WTC11 (cell line): Measurements from ENCODE around the gene GABRG3. TPM values are rescaled to one million over a fixed set of nuclear protein-coding genes. Genes with fewer than 3 reads are reported as not detected.

Experiments
- ATAC-seq: fragments of 200-7000 bp; cut with Tn5 transposase; 2 replicates; pipeline ENCODE4 v1.10.0; 2021; ENCODE audit warnings: mild to moderate bottlenecking, moderate library complexity
- CTCF ChIA-PET: fragments of 300-600 bp; sonication (Branson Sonifier 250); formaldehyde crosslinking; loops from one replicate; lab custom pipeline; 2021; ENCODE audit warnings: antibody characterized with exemption; lab: Charles Lee
- POLR2A ChIA-PET: fragments of 350-600 bp; sonication (Branson Sonifier 250); formaldehyde crosslinking; loops from one replicate; lab custom pipeline; 2021; ENCODE audit warnings: antibody characterized with exemption; lab: Charles Lee
- DNase-seq: peaks from one replicate; pipeline ENCODE4 v3.0.0; 2021; ENCODE audit warnings: low spot score
- H3K27ac Mint-ChIP-seq: 2 replicates; pipeline ENCODE4 v1.8.0; 2021; ENCODE audit warnings: mixed read lengths
- H3K27me3 Mint-ChIP-seq: 2 replicates; pipeline ENCODE4 v1.8.0; 2021; ENCODE audit warnings: low read depth, mild to moderate bottlenecking, moderate library complexity, mixed read lengths
- H3K36me3 Mint-ChIP-seq: 2 replicates; pipeline ENCODE4 v1.8.0; 2021; ENCODE audit warnings: mixed read lengths
- H3K4me1 Mint-ChIP-seq: 2 replicates; pipeline ENCODE4 v1.8.0; 2022; ENCODE audit warnings: mixed read lengths
- H3K4me3 Mint-ChIP-seq: 2 replicates; pipeline ENCODE4 v1.8.0; 2021; ENCODE audit warnings: mild to moderate bottlenecking, moderate library complexity, mixed read lengths
- H3K9me3 Mint-ChIP-seq: 2 replicates; pipeline ENCODE4 v1.8.0; 2021; ENCODE audit warnings: mixed read lengths
- CBFB ChIP-seq: sonication (generic); formaldehyde crosslinking; IDR thresholded peaks from 2 replicates; pipeline ENCODE4 v1.8.1; 2022; ENCODE audit warnings: mild to moderate bottlenecking, low read depth, missing genetic modification reagents
- CTCF ChIP-seq: fragments of 200-600 bp; IDR thresholded peaks from 2 replicates; pipeline ENCODE4 v1.8.0; 2022; ENCODE audit warnings: antibody characterized with exemption
- FOXJ3 ChIP-seq: sonication (generic); formaldehyde crosslinking; IDR thresholded peaks from 2 replicates; pipeline ENCODE4 v1.9.0; 2021; ENCODE audit warnings: missing genetic modification reagents, mild to moderate bottlenecking, borderline replicate concordance
- FOXP1 ChIP-seq: sonication (generic); formaldehyde crosslinking; IDR thresholded peaks from 2 replicates; pipeline ENCODE4 v1.8.0; 2022; ENCODE audit warnings: missing genetic modification reagents, mild to moderate bottlenecking, moderate library complexity, borderline replicate concordance
- FOXP4 ChIP-seq: sonication (generic); formaldehyde crosslinking; IDR thresholded peaks from 2 replicates; pipeline ENCODE4 v1.8.0; 2022; ENCODE audit warnings: mild to moderate bottlenecking, missing genetic modification reagents
- GABPB1 ChIP-seq: sonication (generic); formaldehyde crosslinking; IDR thresholded peaks from 2 replicates; pipeline ENCODE4 v1.8.1; 2023; ENCODE audit warnings: mild to moderate bottlenecking, missing genetic modification reagents
- GRHL2 ChIP-seq: fragments of 250-450 bp; sonication (Bioruptor Pico); IDR thresholded peaks from 2 replicates; pipeline ENCODE4 v1.8.0; 2022; ENCODE audit warnings: mild to moderate bottlenecking, moderate library complexity; ENCODE audit not compliant: insufficient replicate concordance, severe bottlenecking
- JAZF1 ChIP-seq: fragments of 250-450 bp; sonication (Bioruptor Pico); IDR thresholded peaks from 2 replicates; pipeline ENCODE4 v1.9.0; 2021; ENCODE audit warnings: moderate library complexity, mild to moderate bottlenecking, inconsistent platforms
- OVOL2 ChIP-seq: fragments of 250-450 bp; sonication (Bioruptor Pico); IDR thresholded peaks from 2 replicates; pipeline ENCODE4 v1.9.0; 2021; ENCODE audit warnings: mild to moderate bottlenecking, borderline replicate concordance
- PRDM15 ChIP-seq: sonication (generic); formaldehyde crosslinking; IDR thresholded peaks from 2 replicates; pipeline ENCODE4 v1.8.0; 2022; ENCODE audit warnings: missing genetic modification reagents
- PRRX2 ChIP-seq: fragments of 250-450 bp; sonication (Bioruptor Pico); IDR thresholded peaks from 2 replicates; pipeline ENCODE4 v1.8.0; 2021; ENCODE audit warnings: mild to moderate bottlenecking
- RORB ChIP-seq: fragments of 250-450 bp; sonication (Bioruptor Pico); IDR thresholded peaks from 2 replicates; pipeline ENCODE4 v1.9.0; 2021; ENCODE audit warnings: mild to moderate bottlenecking
- SP1 ChIP-seq: sonication (generic); formaldehyde crosslinking; conservative IDR thresholded peaks from 2 replicates; pipeline ENCODE4 v1.8.1; 2022; ENCODE audit warnings: missing genetic modification reagents
- TCF7 ChIP-seq: sonication (generic); formaldehyde crosslinking; IDR thresholded peaks from 2 replicates; pipeline ENCODE4 v1.8.0; 2022; ENCODE audit warnings: mild to moderate bottlenecking, low read depth, missing genetic modification reagents, moderate library complexity
- TEAD4 ChIP-seq: sonication (generic); formaldehyde crosslinking; IDR thresholded peaks from 2 replicates; pipeline ENCODE4 v1.8.0; 2022; ENCODE audit warnings: mild to moderate bottlenecking, missing genetic modification reagents
- USF1 ChIP-seq: sonication (generic); formaldehyde crosslinking; IDR thresholded peaks from 2 replicates; pipeline ENCODE4 v1.8.0; 2022; ENCODE audit warnings: mild to moderate bottlenecking, missing genetic modification reagents
- ZBTB21 ChIP-seq: sonication (generic); formaldehyde crosslinking; IDR thresholded peaks from 2 replicates; pipeline ENCODE4 v1.8.1; 2023; ENCODE audit warnings: mild to moderate bottlenecking, missing genetic modification reagents, borderline replicate concordance
- ZBTB43 ChIP-seq: sonication (generic); formaldehyde crosslinking; IDR thresholded peaks from 2 replicates; pipeline ENCODE4 v1.8.1; 2023; ENCODE audit warnings: mild to moderate bottlenecking, missing genetic modification reagents
- ZNF121 ChIP-seq: sonication (generic); formaldehyde crosslinking; IDR thresholded peaks from 2 replicates; pipeline ENCODE4 v1.8.0; 2023; ENCODE audit warnings: missing genetic modification reagents
- total RNA-seq: library from RNA; stranded (reverse); gene quantifications from 3 replicates; pipeline ENCODE4 v1.2.3, GENCODE V29; 2021

GABRG3 gene
- total RNA-seq, 1 experiment from 2014 or later, result 0.72 TPM

- peaks cover 3% of the 10 kb centered on the region; the same call in 1 of the 2 replicates for H3K4me1 Mint-ChIP-seq
- H3K27me3 Mint-ChIP-seq, result peaks cover 2% of the 10 kb centered on the region; the same call in 1 of the 2 replicates
- ATAC-seq, result no peak
- ChIA-PET CTCF (interaction anchor here (0.7 kb wide), 1 partner anchor 137 kb away, joined by 3 read pairs; no protein-coding TSS in a partner anchor), POLR2A (interaction anchor here (0.7 kb wide), 1 partner anchor 423 kb away, joined by 3 read pairs; no protein-coding TSS in a partner anchor)
- H3K9me3 Mint-ChIP-seq, result peaks cover 24% of the 10 kb centered on the region
- peaks cover 27% of the 10 kb centered on the region for H3K36me3 Mint-ChIP-seq
- no peak overlapping the region for H3K4me3 Mint-ChIP-seq
- no peak overlapping the region for H3K27ac Mint-ChIP-seq
- TF ChIP-seq RORB, result no peak
- TF ChIP-seq OVOL2 (CRISPR knock-in tag), result no peak
- no peak for TF ChIP-seq GABPB1 (CRISPR knock-in tag)
- TF ChIP-seq CTCF, result no peak
- TF ChIP-seq TCF7 (CRISPR knock-in tag), result no peak
- no peak for TF ChIP-seq TEAD4 (CRISPR knock-in tag)
- TF ChIP-seq JAZF1 (CRISPR knock-in tag), result no peak
- no peak for DNase-seq
Observed at GRCh38 chr15:27196691-27197090, 225.7 kb downstream of the GABRG3 start.

GRCh38 chr15:27201425-27201824 is 230.4 kb downstream of the GABRG3 start:
- POLR2A ChIA-PET, result no interaction called here
- Mint-ChIP-seq H3K27me3 (no peaks in the 10 kb centered on the region), H3K9me3 (peaks cover 5% of the 10 kb centered on the region; the same call in 1 of the 2 replicates), H3K36me3 (no peaks in the 10 kb centered on the region), H3K4me3 (no peak overlapping the region), H3K27ac (no peak overlapping the region), H3K4me1 (peaks cover 3% of the 10 kb centered on the region; the same call in 1 of the 2 replicates)
- no peak for DNase-seq
- TF ChIP-seq FOXP1 (CRISPR knock-in tag) (no peak), PRRX2 (CRISPR knock-in tag) (no peak), JAZF1 (CRISPR knock-in tag) (no peak), GABPB1 (CRISPR knock-in tag) (no peak), FOXP4 (no peak), USF1 (no peak), ZBTB21 (CRISPR knock-in tag) (no peak), ZNF121 (no peak), PRDM15 (no peak), GRHL2 (CRISPR knock-in tag) (no peak)
- peak; percentile 70 for ATAC-seq
- CTCF ChIA-PET, result interaction anchor here (1.4 kb wide), 1 partner anchor 142 kb away, joined by 6 read pairs; no protein-coding TSS in a partner anchor

GRCh38 chr15:27210176-27210575 is 239.2 kb downstream of the GABRG3 start:
- TF ChIP-seq FOXJ3 (CRISPR knock-in tag) (no peak), SP1 (no peak), CBFB (CRISPR knock-in tag) (no peak), ZBTB43 (CRISPR knock-in tag) (no peak)
- Mint-ChIP-seq H3K27me3 (no peaks in the 10 kb centered on the region), H3K36me3 (no peaks in the 10 kb centered on the region), H3K4me3 (no peak overlapping the region), H3K4me1 (no peaks in the 10 kb centered on the region), H3K9me3 (peaks cover 13% of the 10 kb centered on the region), H3K27ac (no peak overlapping the region)
- ATAC-seq (no peak), DNase-seq (no peak)
- POLR2A ChIA-PET, result no interaction called here
- CTCF ChIA-PET, result no interaction called here
